Keratinocyte (primary cell): Measurements from ENCODE around the gene PLCL2. TPM values are rescaled to one million over a fixed set of nuclear protein-coding genes. Genes with fewer than 3 reads are reported as not detected.

Source experiments
- DNase-seq: peaks from one replicate; pipeline ENCODE4 v3.0.0-alpha.2; 2011; ENCODE audit warnings: low read depth, missing footprints, low spot score
- FAIRE-seq: peaks from 2 replicates; lab custom pipeline; 2011; peaks lifted over from hg19 to GRCh38; lab: Jason Lieb, UNC
- H2AFZ ChIP-seq: 2 replicates; pipeline ENCODE4 v1.6.0; 2012; ENCODE audit warnings: low read length, control low read depth, inconsistent platforms; ENCODE audit not compliant: control insufficient read depth
- H3K27ac ChIP-seq: 2 replicates; pipeline ENCODE4 v1.5.1; 2011; ENCODE audit warnings: low read length; ENCODE audit not compliant: control insufficient read depth, insufficient read depth
- H3K27me3 ChIP-seq: 3 replicates; pipeline ENCODE4 v1.6.0; 2011; ENCODE audit warnings: low read length; ENCODE audit not compliant: control insufficient read depth, insufficient read depth; ENCODE audit errors: extremely low read depth
- H3K36me3 ChIP-seq, 2 experiments: 2 replicates in 1 of 2; 3 replicates in 1 of 2; pipeline ENCODE4 v1.5.1; 2011; ENCODE audit warnings: low read length in 2 of 2, mild to moderate bottlenecking in 1 of 2; ENCODE audit not compliant: control insufficient read depth in 2 of 2, insufficient read depth in 2 of 2; ENCODE audit errors: extremely low read depth in 1 of 2
- H3K4me1 ChIP-seq: 3 replicates; pipeline ENCODE4 v1.5.1; 2011; ENCODE audit warnings: low read length; ENCODE audit not compliant: control insufficient read depth, insufficient read depth; ENCODE audit errors: extremely low read depth
- H3K4me2 ChIP-seq: 3 replicates; pipeline ENCODE4 v1.6.0; 2011; ENCODE audit warnings: low read depth, low read length; ENCODE audit not compliant: control insufficient read depth, insufficient read depth; ENCODE audit errors: extremely low read depth
- H3K4me3 ChIP-seq, 3 experiments: fragments of 200-600 bp in 1 of 3; sonication (generic) in 1 of 3; 2 replicates in 2 of 3; 3 replicates in 1 of 3; pipeline ENCODE4 v1.5.1; 2011 to 2016; ENCODE audit warnings: low read length in 3 of 3, mild to moderate bottlenecking in 3 of 3, control low read depth in 2 of 3, inconsistent platforms in 1 of 3, low read depth in 1 of 3, mixed read lengths in 1 of 3, mixed run types in 1 of 3, moderate library complexity in 1 of 3; ENCODE audit not compliant: control insufficient read depth in 2 of 3, insufficient read depth in 2 of 3; ENCODE audit errors: extremely low read depth in 1 of 3
- H3K79me2 ChIP-seq: 2 replicates; pipeline ENCODE4 v1.6.0; 2012; ENCODE audit warnings: low read length; ENCODE audit not compliant: control insufficient read depth, insufficient read depth
- H3K9ac ChIP-seq: 3 replicates; pipeline ENCODE4 v1.6.0; 2011; ENCODE audit warnings: low read length; ENCODE audit not compliant: control insufficient read depth, insufficient read depth; ENCODE audit errors: extremely low read depth
- H3K9me1 ChIP-seq: 3 replicates; pipeline ENCODE4 v1.6.0; 2011; ENCODE audit warnings: low read length; ENCODE audit not compliant: control insufficient read depth, insufficient read depth; ENCODE audit errors: extremely low read depth
- H3K9me3 ChIP-seq: 2 replicates; pipeline ENCODE4 v1.5.1; 2012; ENCODE audit warnings: low read depth, low read length; ENCODE audit not compliant: control insufficient read depth
- H4K20me1 ChIP-seq: 3 replicates; pipeline ENCODE4 v1.6.0; 2011; ENCODE audit warnings: low read length; ENCODE audit not compliant: control insufficient read depth, insufficient read depth; ENCODE audit errors: extremely low read depth
- CTCF ChIP-seq, 3 experiments: IDR thresholded peaks in 1 of 3; conservative IDR thresholded peaks in 1 of 3; optimal IDR thresholded peaks in 1 of 3; 2 replicates in 2 of 3; 3 replicates in 1 of 3; pipeline versions ENCODE3 to v1.5.1; 2011; ENCODE audit warnings: low read length in 3 of 3, mild to moderate bottlenecking in 3 of 3, moderate library complexity in 2 of 3, control low read depth in 1 of 3, inconsistent platforms in 1 of 3; ENCODE audit not compliant: insufficient read depth in 2 of 3; ENCODE audit errors: extremely low read depth in 1 of 3
- EZH2 ChIP-seq: IDR thresholded peaks from one replicate; pipeline ENCODE4 v1.6.1; 2012; ENCODE audit warnings: inconsistent platforms, mild to moderate bottlenecking, low read length, moderate library complexity
- dilution Hi-C: fragments of 300-500 bp; cut with MboI; formaldehyde crosslinking; loops from one replicate; pipeline ENCODE4 v1.7.0; 2020; ENCODE audit warnings: low sequenced_read_pairs; ENCODE audit not compliant: extremely low pct_ligation_motif_present
- polyA plus RNA-seq, 5 experiments: library from polyadenylated mRNA; depleted of rRNA in 3 of 5; stranded (reverse) in 3 of 5; stranded (forward) in 1 of 5; unstranded in 1 of 5; fragments of >200 nt; gene quantifications; 1 replicate in 1 of 5; 2 replicates in 3 of 5; 3 replicates in 1 of 5; pipeline versions ENCODE4 v1.2.1 to v1.2.3, GENCODE V29; 2011 to 2012; ENCODE audit warnings: missing spikeins in 2 of 5, low read depth in 1 of 5, low replicate concordance in 1 of 5

PLCL2 gene
- polyA plus RNA-seq, 1 donor (not counting 4 experiments of a cell fraction or from before 2014, with no cell fraction given): 0.20 TPM

DNA sequence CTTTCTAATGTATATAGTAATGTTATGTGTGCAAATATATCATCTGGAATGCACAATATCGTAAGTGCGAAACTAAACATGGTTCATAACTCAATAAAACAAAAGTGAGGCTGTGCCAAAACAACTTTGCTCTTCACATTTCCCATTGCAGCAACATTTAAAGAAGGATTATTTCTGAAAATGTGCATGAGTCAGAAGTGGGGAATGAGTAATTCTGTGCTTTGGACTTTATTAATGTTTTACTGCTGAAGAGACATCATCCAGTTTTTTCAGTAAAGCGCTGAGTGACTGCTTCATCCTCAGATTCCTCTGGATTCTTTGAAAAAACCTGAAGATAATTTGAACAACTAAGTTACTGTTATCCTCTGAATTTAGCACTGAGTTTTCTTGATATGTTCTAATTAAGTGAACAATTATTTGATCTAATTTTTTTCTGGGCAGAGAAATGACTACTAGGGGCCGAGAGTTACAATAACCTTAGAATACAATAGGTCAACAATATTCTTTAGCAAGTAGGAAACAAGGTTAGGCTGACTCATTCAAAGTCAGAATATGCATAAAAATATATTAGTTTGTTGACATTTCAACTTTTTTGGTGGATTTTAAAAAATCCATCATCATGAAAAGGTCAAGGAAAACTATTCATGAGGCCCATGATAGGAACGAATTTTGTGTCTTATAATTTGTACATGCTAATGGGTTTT lies 20.0 kb upstream of the PLCL2 start:
- Histone ChIP-seq H3K4me3 (no peak overlapping the region), H4K20me1 (no peaks in the 10 kb centered on the region), H3K9me1 (no peaks in the 10 kb centered on the region), H3K9me3 (no peaks in the 10 kb centered on the region), H3K9ac (no peak overlapping the region), H2AFZ (no peak overlapping the region), H3K4me1 (no peaks in the 10 kb centered on the region), H3K36me3 (no peaks in the 10 kb centered on the region), H3K27me3 (peaks cover 3% of the 10 kb centered on the region), H3K27ac (no peak overlapping the region), H3K4me2 (no peak overlapping the region), H3K79me2 (no peaks in the 10 kb centered on the region)
- TF ChIP-seq EZH2 (no peak), CTCF (optimal IDR thresholded peaks at IDR 0.05 in 1 of 3, IDR thresholded peaks at IDR 0.05 in 1 of 3, conservative IDR thresholded peaks at IDR 0.05 in 1 of 3; ENCODE audit: extremely low read depth in 1 of 3, insufficient read depth in 2 of 3, low read length in 3 of 3) (no peak)
- FAIRE-seq: no peak
- dilution Hi-C loops: loop anchor here (25.0 kb wide), 1 partner anchor 252 kb away; the partner anchor contains the start of gene DAZL
- no peak for DNase-seq

GRCh38 chr3:16865335-16865734 lies 19.4 kb upstream of the PLCL2 start:
- H3K27ac ChIP-seq: no peak overlapping the region

More at GRCh38 chr3:16865335-16865734, 19.4 kb upstream of the PLCL2 start:
- H3K36me3 ChIP-seq: no peaks in the 10 kb centered on the region
- H3K4me2 ChIP-seq: no peak overlapping the region
- no peaks in the 10 kb centered on the region for H3K9me1 ChIP-seq
- H4K20me1 ChIP-seq: no peaks in the 10 kb centered on the region
- no peak for DNase-seq
- no peaks in the 10 kb centered on the region for H3K4me1 ChIP-seq
- TF ChIP-seq CTCF (optimal IDR thresholded peaks at IDR 0.05 in 1 of 3, IDR thresholded peaks at IDR 0.05 in 1 of 3, conservative IDR thresholded peaks at IDR 0.05 in 1 of 3; ENCODE audit: extremely low read depth in 1 of 3, insufficient read depth in 2 of 3, low read length in 3 of 3): no peak
- no peak for TF ChIP-seq EZH2
- H3K79me2 ChIP-seq: no peaks in the 10 kb centered on the region
- no peak overlapping the region for H3K4me3 ChIP-seq
- H3K27me3 ChIP-seq: peaks cover 3% of the 10 kb centered on the region
- dilution Hi-C loops: loop anchor here (25.0 kb wide), 1 partner anchor 253 kb away; the partner anchor contains the start of gene DAZL
- FAIRE-seq: no peak
- H2AFZ ChIP-seq: no peak overlapping the region
- H3K9ac ChIP-seq: no peak overlapping the region
- H3K9me3 ChIP-seq: no peaks in the 10 kb centered on the region
